Measurements from ENCODE around the gene EIF2AK3.
"Not testable (repeated sequence)": the region's sequence is repeated elsewhere in the genome, so short reads cannot be mapped to it uniquely, and the experiment has no call there.

Gene EIF2AK3

DNA sequence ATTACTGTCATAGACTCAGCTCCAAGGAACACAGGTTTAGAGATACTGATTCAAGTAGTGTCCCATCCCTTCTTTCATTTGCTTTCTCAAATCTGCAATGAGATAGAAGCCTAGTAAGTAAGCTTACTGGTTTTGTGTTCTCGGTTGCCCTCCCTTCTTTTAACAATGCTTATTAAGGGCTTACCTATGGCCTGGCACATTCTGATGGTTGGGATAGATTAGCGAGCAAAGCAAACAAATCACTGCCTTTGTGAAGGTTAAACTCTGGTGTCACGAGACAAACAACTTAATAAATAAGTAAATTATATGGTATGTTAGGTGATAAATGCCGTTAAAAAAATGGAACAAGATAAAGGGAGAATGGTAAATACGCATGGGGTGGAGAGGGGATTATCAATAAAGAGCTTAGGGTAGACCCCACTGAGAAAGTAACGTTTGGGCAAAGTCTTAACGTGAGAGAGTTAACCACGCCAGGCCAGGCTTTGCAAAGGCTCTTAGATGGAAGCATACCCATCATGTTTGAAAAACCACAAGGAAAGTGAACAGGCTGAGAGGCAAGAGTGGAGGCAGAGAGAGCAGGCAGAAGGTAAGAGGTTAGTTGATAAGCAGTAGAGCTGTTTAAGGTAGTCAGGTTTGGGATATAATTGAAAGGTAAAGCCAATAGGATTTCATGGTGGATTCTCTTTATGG, 31.0 kb downstream of the EIF2AK3 start:
- DNase-seq (ENCODE audit: low read depth): no peak

DNA sequence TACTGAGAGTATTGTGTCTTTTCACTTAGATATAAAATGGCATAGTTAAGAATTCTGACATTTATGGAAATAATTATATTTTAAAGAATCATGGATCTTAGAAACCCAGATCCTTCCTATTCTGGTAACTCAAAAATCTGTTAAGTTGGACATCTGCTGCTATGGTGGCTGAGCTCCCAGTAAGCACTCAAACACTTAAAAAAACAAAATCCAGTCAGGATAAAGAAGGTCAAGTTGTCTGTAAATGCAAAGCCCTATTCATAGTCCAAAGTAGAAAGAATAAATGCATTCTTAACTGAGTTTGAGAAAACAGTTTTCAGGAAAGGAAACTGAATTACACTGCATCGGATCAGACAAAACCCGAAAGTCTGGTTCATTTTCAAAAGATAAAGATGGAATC, 35.6 kb downstream of the EIF2AK3 start:
- DNase-seq (ENCODE audit: low read depth): no peak

GRCh38 chr2:88590998-88591613, 36.2 kb downstream of the EIF2AK3 start:
- DNase-seq (ENCODE audit: low read depth): no peak

DNA sequence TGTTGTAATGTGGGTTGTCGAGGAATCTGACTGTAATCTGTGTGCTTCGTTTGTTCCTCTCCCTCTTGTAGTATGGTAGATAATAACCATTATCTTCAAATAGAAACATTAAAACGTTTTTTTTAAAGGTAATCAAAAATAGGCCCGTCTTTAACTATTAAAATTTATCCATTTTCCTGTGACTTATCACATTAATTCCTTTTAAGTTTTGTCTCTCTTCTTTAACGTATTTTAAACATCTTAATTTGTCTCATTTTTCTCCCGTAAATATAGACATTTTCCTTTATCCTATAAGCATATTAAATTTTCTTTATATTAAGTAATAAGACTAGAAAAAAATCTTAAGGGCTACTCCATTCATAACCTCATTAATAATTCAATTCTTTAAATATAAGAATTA, 41.3 kb downstream of the EIF2AK3 start:
- no peak for DNase-seq (ENCODE audit: low read depth)

DNA sequence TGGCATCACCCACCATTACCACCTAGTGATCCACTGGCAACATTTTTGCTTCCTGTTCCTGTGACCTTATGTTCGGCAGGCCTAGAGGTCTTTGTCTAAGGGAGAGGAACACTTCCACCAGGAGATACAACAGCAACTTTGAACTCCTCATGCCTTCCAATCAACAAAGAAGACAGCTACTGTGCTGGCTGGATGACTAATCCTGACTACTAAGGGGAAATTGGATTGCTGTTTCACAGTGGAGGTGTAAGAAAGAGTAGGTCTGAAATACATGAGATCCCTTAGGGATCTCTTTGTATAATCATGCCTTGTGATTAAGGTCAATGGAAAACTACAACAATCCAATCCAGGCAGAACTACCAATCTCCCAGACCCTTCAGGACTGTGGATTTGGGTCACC, 45.2 kb downstream of the EIF2AK3 start:
- no peak for DNase-seq (ENCODE audit: low read depth)

- no peak for DNase-seq (ENCODE audit: low read depth)
Observed at GRCh38 chr2:88580088-88580487, 47.2 kb downstream of the EIF2AK3 start.

- no peak for DNase-seq (ENCODE audit: low read depth)
Observed at GRCh38 chr2:88575630-88576029, 51.6 kb downstream of the EIF2AK3 start.

DNA sequence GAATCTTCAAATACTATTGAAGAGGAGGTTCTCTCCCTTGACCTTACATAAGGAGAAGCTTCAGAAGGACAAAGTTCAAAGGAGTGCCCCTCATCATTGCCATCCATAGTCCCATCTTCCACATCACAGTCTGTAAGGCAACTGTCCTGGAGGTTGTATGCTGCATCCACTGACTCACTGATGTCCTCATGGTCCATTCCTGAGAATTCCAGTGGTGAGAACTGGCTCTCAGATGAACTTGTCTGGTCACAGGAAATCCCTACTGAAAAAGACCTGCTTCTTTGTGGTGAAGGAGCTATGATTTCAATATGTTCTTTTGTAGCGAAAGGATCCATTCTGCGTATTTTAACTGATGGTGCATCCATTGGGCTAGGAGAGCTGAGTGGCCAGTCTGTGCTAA, 52.2 kb downstream of the EIF2AK3 start:
- no peak for DNase-seq (ENCODE audit: low read depth)

- no peak for DNase-seq (ENCODE audit: low read depth)
Observed at GRCh38 chr2:88574445-88574844, 52.8 kb downstream of the EIF2AK3 start.

GRCh38 chr2:88568179-88568578, 59.1 kb downstream of the EIF2AK3 start:
- no peak for DNase-seq (ENCODE audit: low read depth)

DNA sequence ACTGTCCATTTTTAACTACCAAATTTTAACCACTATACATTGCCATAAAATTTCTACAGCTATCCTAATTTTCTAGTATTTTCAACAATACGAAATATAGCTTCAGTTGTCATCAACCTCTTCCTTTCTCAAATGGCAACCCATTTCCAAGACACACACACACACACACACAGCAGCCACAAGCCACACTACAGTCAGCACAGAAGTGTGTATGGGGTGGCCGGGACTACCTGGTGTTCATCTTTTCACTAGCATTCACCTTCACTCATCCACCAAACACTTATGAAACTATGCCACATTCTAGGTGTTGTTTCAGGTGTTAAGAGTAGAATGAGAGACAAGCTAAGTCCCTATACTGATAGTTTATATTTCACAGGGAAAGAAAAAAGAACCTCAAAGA, 62.9 kb downstream of the EIF2AK3 start:
- no peak for DNase-seq (ENCODE audit: low read depth)

- no peak for DNase-seq (ENCODE audit: low read depth)
Observed at GRCh38 chr2:88563129-88563528, 64.1 kb downstream of the EIF2AK3 start.

DNA sequence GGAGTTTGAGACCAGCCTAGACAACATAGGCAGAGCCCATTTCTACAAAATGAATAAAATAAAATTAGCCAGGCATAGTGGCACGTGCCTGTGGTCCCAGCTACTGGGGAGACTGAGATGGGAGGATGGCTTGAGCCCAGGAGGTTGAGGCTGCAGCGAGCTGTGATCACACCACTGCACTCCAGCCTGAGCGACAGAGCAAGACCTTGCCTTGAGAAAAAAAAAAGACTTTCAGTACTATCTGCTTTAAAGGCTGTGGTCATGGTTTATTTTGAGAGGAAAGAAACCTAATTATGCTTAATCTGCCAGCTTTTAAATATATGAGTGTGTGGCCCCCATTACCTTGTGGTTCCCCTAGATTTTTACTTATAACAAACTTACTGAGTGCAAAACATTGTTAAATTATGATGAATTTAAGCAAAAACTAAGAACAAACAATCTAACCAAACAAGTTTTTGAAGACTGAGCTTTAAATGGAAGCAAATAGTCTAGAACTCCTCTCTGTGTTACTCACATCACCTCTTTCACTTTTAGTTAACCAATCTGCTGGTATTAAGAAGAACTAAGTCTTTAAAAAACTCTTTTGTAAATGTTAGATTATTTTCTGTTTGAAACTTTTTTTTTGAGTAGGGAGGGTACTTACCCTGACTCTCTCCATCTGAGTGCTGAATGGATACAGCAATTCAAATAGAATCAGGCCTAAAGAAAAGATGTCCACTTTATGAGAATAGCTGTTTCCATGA, 65.4 kb downstream of the EIF2AK3 start:
- no peak for DNase-seq (ENCODE audit: low read depth)

DNA sequence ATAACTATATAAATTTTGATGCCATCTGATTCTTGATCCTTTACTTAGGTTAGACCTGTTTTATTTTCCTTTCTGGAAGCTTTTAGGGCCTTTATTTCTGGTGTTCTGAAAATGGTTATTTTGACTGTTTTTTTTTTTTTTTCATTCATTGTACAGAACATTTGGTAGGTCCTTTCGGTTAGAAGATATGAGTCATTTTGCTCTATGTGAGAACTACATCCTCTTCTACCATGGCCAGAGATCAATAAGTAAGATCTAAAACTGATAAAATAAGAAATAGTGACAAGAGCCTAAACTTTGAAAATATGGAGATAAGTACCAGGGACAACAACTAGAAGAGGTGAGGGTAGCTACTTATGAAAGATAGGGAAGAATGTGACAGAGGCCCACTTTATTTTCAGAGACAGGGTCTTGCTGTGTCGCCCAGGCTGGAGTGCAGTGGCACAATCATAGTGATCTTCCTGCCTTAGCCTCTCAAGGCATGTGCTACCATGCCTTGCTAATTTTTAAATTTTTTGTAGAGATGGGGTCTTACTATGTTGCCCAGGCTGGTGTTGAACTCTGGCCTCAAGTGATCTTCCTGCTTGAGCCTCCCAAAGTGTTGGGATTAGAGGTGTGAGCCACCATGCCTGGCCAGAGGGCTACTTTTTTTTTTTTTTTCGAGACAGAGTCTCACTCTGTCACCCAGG, 66.5 kb downstream of the EIF2AK3 start:
- DNase-seq (ENCODE audit: low read depth): no peak

- no peak for DNase-seq (ENCODE audit: low read depth)
Observed at GRCh38 chr2:88557290-88557689, 70.0 kb downstream of the EIF2AK3 start.

DNA sequence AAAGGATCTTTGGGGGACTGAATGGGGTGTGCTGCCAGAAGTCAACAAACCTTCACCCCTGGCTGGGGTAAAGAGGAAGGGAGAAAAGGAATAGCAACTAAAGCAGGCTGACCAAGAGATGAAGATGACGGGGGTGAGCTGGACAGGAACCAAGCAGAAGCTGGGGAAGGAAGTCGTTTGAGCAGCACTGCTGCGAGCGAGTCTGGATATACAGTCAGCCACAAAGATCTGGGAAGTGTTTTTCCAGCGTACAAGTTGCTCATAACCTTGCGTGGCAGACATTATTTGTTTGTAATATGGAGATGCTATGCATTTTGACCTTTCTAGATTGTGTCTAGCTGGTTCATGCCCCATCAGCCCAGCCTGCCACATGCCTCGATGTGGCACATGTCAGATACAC, 71.2 kb downstream of the EIF2AK3 start:
- DNase-seq (ENCODE audit: low read depth): no peak

DNA sequence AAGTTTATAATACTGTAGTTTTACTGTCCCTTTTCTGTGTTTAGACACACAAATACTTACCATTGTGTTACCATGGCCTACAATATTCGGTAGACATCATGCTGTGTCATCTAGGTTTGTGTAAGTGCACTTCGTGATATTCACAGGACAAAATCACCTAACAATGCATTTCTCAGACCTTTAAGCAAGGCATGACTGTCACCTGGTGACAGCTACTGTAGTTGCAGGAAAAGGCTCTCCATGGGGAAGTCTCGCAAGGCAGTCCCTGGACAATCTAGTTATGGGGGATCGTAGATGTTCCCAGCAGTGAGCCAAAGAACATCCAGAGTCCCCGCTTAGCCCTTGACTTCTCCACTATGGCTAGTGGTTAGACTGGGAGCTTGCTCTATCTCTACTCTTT, 73.1 kb downstream of the EIF2AK3 start:
- DNase-seq (ENCODE audit: low read depth): no peak

DNA sequence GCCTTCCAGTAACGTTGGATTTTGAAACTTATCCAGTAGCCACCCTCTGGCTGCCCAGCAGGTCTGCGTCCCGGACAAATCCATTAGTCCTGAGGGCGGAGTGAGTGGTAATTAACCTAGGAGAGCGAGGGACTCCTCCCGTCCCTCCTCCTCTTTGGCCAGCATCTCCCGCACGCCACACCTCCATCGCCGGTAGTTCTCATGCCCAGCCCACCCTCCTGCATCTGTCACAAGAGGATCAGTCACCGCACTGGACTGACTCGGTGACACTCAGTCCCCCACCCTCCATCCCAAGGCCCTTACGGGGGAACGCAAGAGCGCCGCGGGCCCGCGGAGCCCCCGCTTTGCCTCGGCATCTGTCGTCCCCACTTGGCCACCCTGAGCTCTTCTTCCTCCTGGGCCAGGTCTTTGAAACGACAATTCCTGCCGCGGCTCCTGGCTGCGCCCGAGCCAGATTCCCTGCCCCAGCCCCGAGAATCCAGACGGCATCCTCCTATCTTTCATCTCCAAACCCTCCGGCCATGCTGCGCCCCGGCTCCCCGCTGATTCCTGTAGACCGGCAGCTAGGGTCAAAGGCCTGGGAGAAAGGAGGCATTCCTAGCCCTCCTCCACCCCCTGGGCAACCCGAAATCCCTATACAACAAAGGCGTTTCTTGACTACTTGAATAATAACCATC, 77.5 kb downstream of the EIF2AK3 start:
- DNase-seq (ENCODE audit: low read depth): no peak

- DNase-seq (ENCODE audit: low read depth): not testable (repeated sequence)
Observed at GRCh38 chr2:88546291-88546690, 81.0 kb downstream of the EIF2AK3 start.

DNA sequence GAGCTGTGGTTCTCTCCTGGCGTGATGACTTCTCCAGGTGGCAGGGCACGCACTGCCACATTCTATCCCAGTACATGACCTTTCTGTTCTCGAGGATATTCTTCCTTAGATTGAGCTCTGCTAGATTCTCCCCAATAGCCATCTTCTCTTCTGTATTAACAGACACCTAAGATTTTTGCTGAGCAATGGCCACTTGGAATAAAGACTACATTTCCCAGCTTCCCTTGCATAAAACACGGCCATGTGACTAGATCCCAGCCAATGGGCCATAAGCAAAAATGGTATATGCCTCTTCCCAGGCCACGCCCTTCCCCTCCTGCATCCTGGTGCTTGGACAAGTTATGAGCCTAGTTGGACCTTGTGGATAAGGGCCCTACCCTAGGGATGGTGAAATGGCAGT, 82.1 kb downstream of the EIF2AK3 start:
- no peak for DNase-seq (ENCODE audit: low read depth)

GRCh38 chr2:88543541-88544057, 83.7 kb downstream of the EIF2AK3 start:
- no peak for DNase-seq (ENCODE audit: low read depth)

DNA sequence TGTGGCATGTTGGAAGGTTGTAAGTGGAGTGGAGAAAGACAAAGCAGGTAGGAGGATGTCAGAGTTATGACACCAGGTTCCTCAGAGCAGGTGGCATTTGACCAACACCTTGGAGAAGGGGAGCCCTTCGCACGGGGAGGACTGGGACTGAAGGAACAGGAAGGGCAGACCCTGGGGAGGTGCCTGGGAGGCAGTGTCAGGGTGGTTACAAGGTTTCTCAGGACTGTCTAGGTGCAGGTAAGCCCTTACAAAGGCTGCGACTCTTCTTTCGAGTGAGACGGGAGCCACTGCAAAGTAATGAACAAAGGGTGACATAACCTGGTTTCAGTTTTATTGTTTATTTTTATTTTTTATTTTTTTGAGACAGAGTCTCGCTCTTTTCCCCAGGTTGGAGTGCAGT, 84.6 kb downstream of the EIF2AK3 start:
- DNase-seq (ENCODE audit: low read depth): no peak
